Measurements from ENCODE around the gene TDRD10.

The TDRD10 gene

DNA sequence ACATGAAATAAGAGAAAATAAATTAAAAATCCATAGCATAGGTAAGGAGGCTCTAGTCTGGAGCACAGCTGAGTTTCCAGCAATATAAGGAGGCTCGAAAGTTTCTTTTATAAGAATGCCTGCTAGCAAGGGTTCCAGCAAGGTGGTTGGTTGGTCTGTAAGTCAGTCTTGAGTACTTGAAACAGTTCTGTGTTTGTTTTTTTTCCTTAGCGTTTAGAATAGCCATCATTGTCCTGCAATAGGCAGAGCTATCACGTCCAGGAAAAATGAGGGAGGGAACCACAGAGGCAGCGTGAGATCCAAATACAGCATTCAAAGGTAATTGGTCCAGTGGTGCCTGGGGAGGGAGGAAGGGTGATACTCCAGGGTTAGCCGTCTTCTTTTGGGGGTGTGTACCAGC lies 48.1 kb downstream of the TDRD10 start:
- Histone ChIP-seq H3K79me2 (ENCODE audit: insufficient read depth, low read length) (no peaks in the 10 kb centered on the region), H3K27me3 (ENCODE audit: insufficient read depth, low read length, poor library complexity) (no peaks in the 10 kb centered on the region), H3K9me3 (ENCODE audit: insufficient read depth, low read length, severe bottlenecking) (no peaks in the 10 kb centered on the region), H3K4me1 (ENCODE audit: insufficient read depth, low read length) (peaks cover 11% of the 10 kb centered on the region; the same call in 1 of the 2 replicates), H2AFZ (ENCODE audit: low read depth, low read length) (no peak overlapping the region), H3K4me2 (ENCODE audit: insufficient read depth, low read length) (0 out of 2 replicates have a peak overlapping the region, but pooled peaks have one; percentile 5), H3K9ac (ENCODE audit: low read depth, low read length) (no peak overlapping the region), H4K20me1 (ENCODE audit: insufficient read depth, low read length) (peaks cover 30% of the 10 kb centered on the region), H3K36me3 (ENCODE audit: insufficient read depth, low read length) (peaks cover 66% of the 10 kb centered on the region), H3K4me3 (ENCODE audit: low read depth in 1 of 2, low read length in 2 of 2) (no peak overlapping the region), H3K27ac (ENCODE audit: low read length) (no peak overlapping the region)
- DNase-seq = no peak
- TF ChIP-seq, protein P1, sequence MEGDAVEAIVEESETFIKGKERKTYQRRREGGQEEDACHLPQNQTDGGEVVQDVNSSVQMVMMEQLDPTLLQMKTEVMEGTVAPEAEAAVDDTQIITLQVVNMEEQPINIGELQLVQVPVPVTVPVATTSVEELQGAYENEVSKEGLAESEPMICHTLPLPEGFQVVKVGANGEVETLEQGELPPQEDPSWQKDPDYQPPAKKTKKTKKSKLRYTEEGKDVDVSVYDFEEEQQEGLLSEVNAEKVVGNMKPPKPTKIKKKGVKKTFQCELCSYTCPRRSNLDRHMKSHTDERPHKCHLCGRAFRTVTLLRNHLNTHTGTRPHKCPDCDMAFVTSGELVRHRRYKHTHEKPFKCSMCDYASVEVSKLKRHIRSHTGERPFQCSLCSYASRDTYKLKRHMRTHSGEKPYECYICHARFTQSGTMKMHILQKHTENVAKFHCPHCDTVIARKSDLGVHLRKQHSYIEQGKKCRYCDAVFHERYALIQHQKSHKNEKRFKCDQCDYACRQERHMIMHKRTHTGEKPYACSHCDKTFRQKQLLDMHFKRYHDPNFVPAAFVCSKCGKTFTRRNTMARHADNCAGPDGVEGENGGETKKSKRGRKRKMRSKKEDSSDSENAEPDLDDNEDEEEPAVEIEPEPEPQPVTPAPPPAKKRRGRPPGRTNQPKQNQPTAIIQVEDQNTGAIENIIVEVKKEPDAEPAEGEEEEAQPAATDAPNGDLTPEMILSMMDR (IDR thresholded peaks at IDR 0.05; ENCODE audit: borderline replicate concordance, extremely low read depth, low read length, poor library complexity, severe bottlenecking) = no peak
- TF ChIP-seq EZH2 (IDR thresholded peaks at IDR 0.05; ENCODE audit: borderline replicate concordance, low read depth, low read length, severe bottlenecking) = no peak
- ATAC-seq (ENCODE audit: insufficient read depth, low read depth) = no peak

DNA sequence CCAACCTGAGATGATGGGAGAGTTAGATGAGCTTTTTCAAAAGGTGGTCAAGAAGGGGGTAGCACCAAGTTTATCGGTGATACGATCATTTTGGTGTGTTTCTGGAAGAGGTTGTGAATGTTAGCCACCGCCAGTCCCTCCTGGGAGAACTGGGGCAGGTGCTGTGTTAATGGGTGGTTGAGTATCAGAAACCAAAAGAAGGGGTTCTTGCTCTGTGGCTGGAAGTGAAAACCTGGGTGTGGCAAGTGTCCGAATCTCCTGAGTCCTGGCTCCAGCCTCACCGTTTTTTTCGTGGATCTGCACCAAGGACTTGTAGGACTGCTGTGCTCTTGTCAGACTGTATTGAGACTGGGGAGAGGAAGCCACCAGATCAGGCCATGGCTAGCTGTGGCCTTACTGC lies 48.6 kb downstream of the TDRD10 start:
- H3K9me3 ChIP-seq (ENCODE audit: insufficient read depth, low read length, severe bottlenecking) = no peaks in the 10 kb centered on the region
- peaks cover 4% of the 10 kb centered on the region for H3K79me2 ChIP-seq (ENCODE audit: insufficient read depth, low read length)
- H3K4me2 ChIP-seq (ENCODE audit: insufficient read depth, low read length) = no peak overlapping the region
- H3K27ac ChIP-seq (ENCODE audit: low read length) = no peak overlapping the region
- peaks cover 13% of the 10 kb centered on the region; the same call in 1 of the 2 replicates for H3K4me1 ChIP-seq (ENCODE audit: insufficient read depth, low read length)
- ATAC-seq (ENCODE audit: insufficient read depth, low read depth) = no peak
- no peak overlapping the region for H3K9ac ChIP-seq (ENCODE audit: low read depth, low read length)
- H3K4me3 ChIP-seq (ENCODE audit: low read depth in 1 of 2, low read length in 2 of 2) = no peak overlapping the region
- no peaks in the 10 kb centered on the region for H3K27me3 ChIP-seq (ENCODE audit: insufficient read depth, low read length, poor library complexity)
- no peak for DNase-seq
- no peak overlapping the region for H2AFZ ChIP-seq (ENCODE audit: low read depth, low read length)
- H3K36me3 ChIP-seq (ENCODE audit: insufficient read depth, low read length) = peaks cover 72% of the 10 kb centered on the region
- H4K20me1 ChIP-seq (ENCODE audit: insufficient read depth, low read length) = peaks cover 34% of the 10 kb centered on the region
- TF ChIP-seq, protein P1 (IDR thresholded peaks at IDR 0.05; ENCODE audit: borderline replicate concordance, extremely low read depth, low read length, poor library complexity, severe bottlenecking) = no peak
- no peak for TF ChIP-seq EZH2 (IDR thresholded peaks at IDR 0.05; ENCODE audit: borderline replicate concordance, low read depth, low read length, severe bottlenecking)

DNA sequence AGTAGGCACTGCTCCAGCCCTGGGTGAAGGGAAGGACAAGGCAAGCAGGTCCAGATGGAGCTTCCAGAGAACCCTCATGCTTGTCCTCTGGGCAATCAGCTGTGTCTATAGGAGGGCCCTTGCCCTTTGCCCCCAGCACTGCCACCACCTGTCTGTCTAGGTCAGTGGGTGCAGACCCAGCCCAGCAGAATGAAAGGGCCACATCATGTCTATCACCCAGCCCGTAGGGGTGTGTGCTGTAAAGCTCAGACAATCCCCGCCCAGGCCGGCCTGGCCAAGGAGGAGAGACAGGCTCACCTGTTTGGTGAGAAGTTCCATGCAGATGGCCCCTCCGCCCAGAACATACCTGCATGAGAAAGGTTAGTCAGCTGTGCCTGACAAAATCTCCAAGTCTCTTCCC lies 49.5 kb downstream of the TDRD10 start:
- no peaks in the 10 kb centered on the region for H3K27me3 ChIP-seq (ENCODE audit: insufficient read depth, low read length, poor library complexity)
- H3K9me3 ChIP-seq (ENCODE audit: insufficient read depth, low read length, severe bottlenecking) = no peaks in the 10 kb centered on the region
- no peak overlapping the region for H3K4me3 ChIP-seq (ENCODE audit: low read depth in 1 of 2, low read length in 2 of 2)
- ATAC-seq (ENCODE audit: insufficient read depth, low read depth) (no peak), DNase-seq (no peak)
- no peak overlapping the region for H3K9ac ChIP-seq (ENCODE audit: low read depth, low read length)
- H3K79me2 ChIP-seq (ENCODE audit: insufficient read depth, low read length) = peaks cover 12% of the 10 kb centered on the region
- H3K4me1 ChIP-seq (ENCODE audit: insufficient read depth, low read length) = peaks cover 21% of the 10 kb centered on the region
- peaks cover 41% of the 10 kb centered on the region for H4K20me1 ChIP-seq (ENCODE audit: insufficient read depth, low read length)
- peaks cover 80% of the 10 kb centered on the region for H3K36me3 ChIP-seq (ENCODE audit: insufficient read depth, low read length)
- H3K4me2 ChIP-seq (ENCODE audit: insufficient read depth, low read length) = no peak overlapping the region
- no peak for TF ChIP-seq EZH2 (IDR thresholded peaks at IDR 0.05; ENCODE audit: borderline replicate concordance, low read depth, low read length, severe bottlenecking)
- TF ChIP-seq, protein P1 (IDR thresholded peaks at IDR 0.05; ENCODE audit: borderline replicate concordance, extremely low read depth, low read length, poor library complexity, severe bottlenecking) = no peak
- H2AFZ ChIP-seq (ENCODE audit: low read depth, low read length) = no peak overlapping the region
- no peak overlapping the region for H3K27ac ChIP-seq (ENCODE audit: low read length)

DNA sequence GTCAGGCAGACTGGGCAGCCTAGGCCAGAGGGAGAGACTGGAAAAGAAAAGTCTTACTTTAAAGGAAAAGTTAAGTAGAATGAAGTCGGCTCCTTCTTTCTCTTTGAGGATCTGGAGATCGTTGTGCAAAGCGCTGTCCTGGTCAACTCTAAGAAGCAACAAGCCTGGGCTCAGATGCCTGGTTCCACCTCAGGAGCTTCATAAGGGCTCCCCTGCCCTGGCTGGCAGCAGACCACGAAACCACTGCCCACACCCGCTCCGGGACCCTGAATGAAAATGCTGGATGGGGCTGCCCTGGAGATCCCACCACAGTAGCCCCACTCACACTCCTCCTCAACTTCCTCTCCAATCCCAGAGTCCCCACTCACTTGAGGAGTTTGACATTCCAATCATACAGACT lies 50.0 kb downstream of the TDRD10 start:
- no peak overlapping the region for H3K4me2 ChIP-seq (ENCODE audit: insufficient read depth, low read length)
- TF ChIP-seq, protein P1 (IDR thresholded peaks at IDR 0.05; ENCODE audit: borderline replicate concordance, extremely low read depth, low read length, poor library complexity, severe bottlenecking) = no peak
- TF ChIP-seq EZH2 (IDR thresholded peaks at IDR 0.05; ENCODE audit: borderline replicate concordance, low read depth, low read length, severe bottlenecking) = no peak
- H3K27ac ChIP-seq (ENCODE audit: low read length) = no peak overlapping the region
- peaks cover 18% of the 10 kb centered on the region for H3K79me2 ChIP-seq (ENCODE audit: insufficient read depth, low read length)
- H3K9me3 ChIP-seq (ENCODE audit: insufficient read depth, low read length, severe bottlenecking) = no peaks in the 10 kb centered on the region
- ATAC-seq (ENCODE audit: insufficient read depth, low read depth) (no peak), DNase-seq (no peak)
- H3K9ac ChIP-seq (ENCODE audit: low read depth, low read length) = no peak overlapping the region
- H3K4me1 ChIP-seq (ENCODE audit: insufficient read depth, low read length) = peaks cover 27% of the 10 kb centered on the region
- H3K27me3 ChIP-seq (ENCODE audit: insufficient read depth, low read length, poor library complexity) = no peaks in the 10 kb centered on the region
- peaks cover 44% of the 10 kb centered on the region for H4K20me1 ChIP-seq (ENCODE audit: insufficient read depth, low read length)
- no peak overlapping the region for H2AFZ ChIP-seq (ENCODE audit: low read depth, low read length)
- no peak overlapping the region for H3K4me3 ChIP-seq (ENCODE audit: low read depth in 1 of 2, low read length in 2 of 2)
- H3K36me3 ChIP-seq (ENCODE audit: insufficient read depth, low read length) = peaks cover 82% of the 10 kb centered on the region
